COLO668 (cell line): ENCODE data around the gene CEP72.
A peak's percentile ranks its signal among the peaks of the same experiment; 100 is the strongest.
"Not testable (repeated sequence)": the region's sequence is repeated elsewhere in the genome, so short reads cannot be mapped to it uniquely, and the experiment has no call there.

Experiments used
- DNase-seq: peaks from one replicate; lab custom pipeline; 2025; ENCODE audit not compliant: unreplicated experiment; lab: John Stamatoyannopoulos, UW

Gene CEP72

GRCh38 chr5:680836-681235 lies 68.7 kb downstream of the CEP72 start:
- DNase-seq: not testable (repeated sequence)

- not testable (repeated sequence) for DNase-seq
Observed at GRCh38 chr5:681317-682191, 69.4 kb downstream of the CEP72 start.

- not testable (repeated sequence) for DNase-seq
Observed at GRCh38 chr5:682216-682615, 70.1 kb downstream of the CEP72 start.

- not testable (repeated sequence) for DNase-seq
Observed at GRCh38 chr5:682651-683358, 70.7 kb downstream of the CEP72 start.

- no peak for DNase-seq
Observed at GRCh38 chr5:683551-684481, 71.7 kb downstream of the CEP72 start.

- no peak for DNase-seq
Observed at GRCh38 chr5:684751-685216, 72.6 kb downstream of the CEP72 start.

GRCh38 chr5:685262-686171 lies 73.4 kb downstream of the CEP72 start:
- DNase-seq: no peak

- DNase-seq: not testable (repeated sequence)
Observed at GRCh38 chr5:686172-686523, 74.0 kb downstream of the CEP72 start.

- DNase-seq: not testable (repeated sequence)
Observed at GRCh38 chr5:686936-687335, 74.8 kb downstream of the CEP72 start.

GRCh38 chr5:688348-689010 lies 76.3 kb downstream of the CEP72 start:
- peak; percentile 32 for DNase-seq

- not testable (repeated sequence) for DNase-seq
Observed at GRCh38 chr5:690293-690692, 78.2 kb downstream of the CEP72 start.

- DNase-seq: not testable (repeated sequence)
Observed at GRCh38 chr5:691049-691448, 78.9 kb downstream of the CEP72 start.

GRCh38 chr5:691817-692528 lies 79.8 kb downstream of the CEP72 start:
- DNase-seq: no peak

GRCh38 chr5:692529-693041 lies 80.4 kb downstream of the CEP72 start:
- DNase-seq: not testable (repeated sequence)

- peak; percentile 87 for DNase-seq
Observed at GRCh38 chr5:693271-694041, 81.3 kb downstream of the CEP72 start, which contains the start of gene TPPP. TPPP (minus strand) TSS chr5:693352; CDS start chr5:678060, 15,292 bp downstream.

GRCh38 chr5:694042-694431 lies 81.9 kb downstream of the CEP72 start:
- not testable (repeated sequence) for DNase-seq

- DNase-seq: not testable (repeated sequence)
Observed at GRCh38 chr5:695475-695874, 83.3 kb downstream of the CEP72 start.

GRCh38 chr5:696191-696590 lies 84.1 kb downstream of the CEP72 start:
- not testable (repeated sequence) for DNase-seq
